GM12878 (cell line): Measurements from ENCODE around the gene CTPS1. TPM values are rescaled to one million over a fixed set of nuclear protein-coding genes. Genes with fewer than 3 reads are reported as not detected.

Source experiments
- ATAC-seq: fragments of 200-7000 bp; cut with Tn5 transposase; 3 replicates; pipeline ENCODE4 v1.9.1; 2020; ENCODE audit warnings: mild to moderate bottlenecking, moderate library complexity
- BruUV-seq: library from RNA; stranded (reverse); fragments of 400-500 nt; replicated peaks from 2 replicates; lab custom pipeline; 2021; lab: Mats Ljungman, UMichigan
- CTCF ChIA-PET: fragments of 300-600 bp; sonication (Branson Sonifier 250); formaldehyde crosslinking; extraction: SDS; loops from one replicate; lab custom pipeline; 2021; ENCODE audit warnings: inconsistent platforms; lab: Yijun Ruan, JAX
- POLR2A ChIA-PET: fragments of 350-600 bp; formaldehyde crosslinking; extraction: SDS; loops from one replicate; lab custom pipeline; 2021; ENCODE audit warnings: inconsistent platforms; lab: Charles Lee
- RAD21 ChIA-PET: fragments of 300-600 bp; sonication (Branson Sonifier 250); formaldehyde crosslinking; loops from one replicate; lab custom pipeline; 2023; ENCODE audit warnings: antibody characterized with exemption; ENCODE audit not compliant: unreplicated experiment; lab: Charles Lee
- SMC1A ChIA-PET: fragments of 300-600 bp; sonication (Branson Sonifier 250); formaldehyde crosslinking; loops from one replicate; lab custom pipeline; 2023; ENCODE audit not compliant: unreplicated experiment, uncharacterized antibody; lab: Charles Lee
- DNase-seq: peaks from one replicate; pipeline ENCODE4 v3.0.0-alpha.2; 2011; ENCODE audit warnings: low read depth, low spot score
- FAIRE-seq: peaks from 3 replicates; lab custom pipeline; 2011; peaks lifted over from hg19 to GRCh38; lab: Jason Lieb, UNC
- H2AFZ ChIP-seq: 2 replicates; pipeline ENCODE4 v1.6.0; 2011; ENCODE audit warnings: low read depth, low read length, control low read depth; ENCODE audit not compliant: control insufficient read depth
- H3K27ac ChIP-seq: 2 replicates; pipeline ENCODE4 v1.5.1; 2011; ENCODE audit warnings: control low read depth; ENCODE audit not compliant: control insufficient read depth, insufficient read depth
- H3K27me3 ChIP-seq, 2 experiments: replicated peaks in 1 of 2; 2 replicates each; pipeline versions ENCODE4 v1.6.0 to v1.6.1; 2011; ENCODE audit warnings: low read length in 1 of 2; ENCODE audit not compliant: control insufficient read depth in 2 of 2, insufficient read depth in 2 of 2
- H3K36me3 ChIP-seq, 2 experiments: 2 replicates each; pipeline ENCODE4 v1.5.1; 2011; ENCODE audit warnings: low read length in 1 of 2; ENCODE audit not compliant: control insufficient read depth in 2 of 2, insufficient read depth in 2 of 2
- H3K4me1 ChIP-seq: 2 replicates; pipeline ENCODE4 v1.6.1; 2011; ENCODE audit warnings: mild to moderate bottlenecking, low read length, moderate library complexity, mixed read lengths; ENCODE audit not compliant: control insufficient read depth, insufficient read depth
- H3K4me2 ChIP-seq: 2 replicates; pipeline ENCODE4 v1.6.0; 2011; ENCODE audit warnings: control low read depth; ENCODE audit not compliant: control insufficient read depth, insufficient read depth
- H3K4me3 ChIP-seq: fragments of 200-600 bp; sonication (generic); 2 replicates; pipeline ENCODE4 v1.5.1; 2016
- H3K79me2 ChIP-seq: 2 replicates; pipeline ENCODE4 v1.6.0; 2011; ENCODE audit warnings: low read length; ENCODE audit not compliant: control insufficient read depth, insufficient read depth
- H3K9ac ChIP-seq: 2 replicates; pipeline ENCODE4 v1.8.0; 2011; ENCODE audit warnings: low read length, control low read depth, mixed read lengths; ENCODE audit not compliant: control insufficient read depth, insufficient read depth
- H3K9me3 ChIP-seq: replicated peaks from 3 replicates; pipeline ENCODE4 v1.5.1; 2011; ENCODE audit warnings: mild to moderate bottlenecking, low read length; ENCODE audit not compliant: control insufficient read depth, insufficient read depth
- H4K20me1 ChIP-seq: 2 replicates; pipeline ENCODE4 v1.6.0; 2011; ENCODE audit not compliant: control insufficient read depth, insufficient read depth
- CHD1 ChIP-seq: IDR thresholded peaks from 2 replicates; pipeline ENCODE4 v1.6.1; 2012; ENCODE audit warnings: low read depth, low read length, improper control_type of control experiment
- ELK1 ChIP-seq: IDR thresholded peaks from 2 replicates; pipeline ENCODE4 v1.6.1; 2012; ENCODE audit warnings: low read depth, low read length, improper control_type of control experiment
- EP300 ChIP-seq, 2 experiments: fragments of 150-350 bp in 1 of 2; IDR thresholded peaks; 2 replicates each; pipeline ENCODE4 v1.6.1; 2011 to 2012; ENCODE audit warnings: low read depth in 2 of 2, low read length in 2 of 2, borderline replicate concordance in 1 of 2, improper control_type of control experiment in 1 of 2, inconsistent platforms in 1 of 2; ENCODE audit not compliant: control insufficient read depth in 1 of 2
- KLF5 ChIP-seq: fragments of 450-650 bp; IDR thresholded peaks from 2 replicates; pipeline ENCODE4 v1.6.1; 2014; ENCODE audit warnings: mild to moderate bottlenecking; ENCODE audit not compliant: partially characterized antibody
- NRF1 ChIP-seq: conservative IDR thresholded peaks from 2 replicates; pipeline ENCODE4 v1.6.1; 2011; ENCODE audit warnings: mild to moderate bottlenecking, low read depth, low read length, improper control_type of control experiment
- PBX3 ChIP-seq: IDR thresholded peaks from 2 replicates; pipeline ENCODE4 v1.6.1; 2011; ENCODE audit warnings: mild to moderate bottlenecking, low read depth, low read length, moderate library complexity; ENCODE audit not compliant: insufficient replicate concordance
- RFX5 ChIP-seq: IDR thresholded peaks from 2 replicates; pipeline ENCODE4 v1.6.1; 2011; ENCODE audit warnings: low read depth, low read length, improper control_type of control experiment
- RUNX3 ChIP-seq: IDR thresholded peaks from 2 replicates; pipeline ENCODE4 v1.6.1; 2012; ENCODE audit warnings: low read length, inconsistent platforms
- SMAD5 ChIP-seq: IDR thresholded peaks from 2 replicates; pipeline ENCODE4 v1.6.1; 2016; ENCODE audit warnings: antibody characterized with exemption, low read depth
- STAT1 ChIP-seq: fragments of 450-650 bp; conservative IDR thresholded peaks from 2 replicates; pipeline ENCODE4 v1.6.1; 2014; ENCODE audit warnings: antibody characterized with exemption, mild to moderate bottlenecking
- YBX1 ChIP-seq: fragments of 450-650 bp; IDR thresholded peaks from 2 replicates; pipeline ENCODE4 v1.6.1; 2016; ENCODE audit warnings: antibody characterized with exemption
- ZBTB40 ChIP-seq: fragments of 450-650 bp; IDR thresholded peaks from 2 replicates; pipeline ENCODE4 v1.6.1; 2016; ENCODE audit warnings: mild to moderate bottlenecking, moderate library complexity, borderline replicate concordance
- WGBS: methylation state at CpG from one replicate; pipeline ENCODE4 v1.1.6; 2016; ENCODE audit warnings: low lambda C conversion rate; ENCODE audit not compliant: insufficient replicate concordance, insufficient coverage; ENCODE audit errors: missing lambda C conversion rate; 5-methylcytosine and 5-hydroxymethylcytosine counted together
- in situ Hi-C: fragments of 300-500 bp; cut with MboI; formaldehyde crosslinking; loops from 9 replicates; pipeline ENCODE4 v1.14.3; 2018; ENCODE audit warnings: mixed read lengths
- intact Hi-C: fragments of 100-400 bp; cut with micrococcal nuclease; formaldehyde crosslinking; loops from one replicate; pipeline ENCODE4 v1.14.2; 2022; ENCODE audit not compliant: unreplicated experiment
- polyA plus RNA-seq, 11 experiments: library from polyadenylated mRNA; depleted of rRNA in 4 of 11; unstranded in 6 of 11; stranded (reverse) in 5 of 11; fragments of >200 nt; fragmentation: Nextera tagmentation in 4 of 11; fragmentation: Illumina TruSeq in 1 of 11; extraction: Ambion mirVana in 4 of 11; extraction: Trizol in 1 of 11; gene quantifications; 1 replicate in 1 of 11; 2 replicates in 10 of 11; pipeline versions ENCODE4 v1.2.1 to v1.2.3, GENCODE V29; 2011 to 2016; ENCODE audit warnings: inconsistent platforms in 2 of 11, missing spikeins in 2 of 11, low read depth in 1 of 11
- total RNA-seq, 4 experiments: library from RNA; depleted of rRNA in 3 of 4; stranded (reverse); fragments of >200 nt in 3 of 4; fragmentation: Illumina TruSeq in 1 of 4; extraction: Trizol in 1 of 4; gene quantifications; 2 replicates each; pipeline versions ENCODE4 v1.2.1 to v1.2.3, GENCODE V29; 2013 to 2021

CTPS1 gene
- total and polyA plus RNA-seq, 10 of the 15 experiments (the other 5 are each of a cell fraction or from before 2014, with no cell fraction given) = 27.5 to 106 (median 62.8) TPM

- TF ChIP-seq ZBTB40 (no peak), CHD1 (no peak), RUNX3 (no peak), ELK1 (no peak)
These were observed 53.8 kb downstream of the CTPS1 start (continued) for GRCh38 chr1:41033272-41033671.

- DNase-seq (no peak), ATAC-seq (no peak), FAIRE-seq (no peak)
- TF ChIP-seq PBX3 (no peak), YBX1 (no peak), NRF1 (no peak), EP300 (IDR thresholded peaks at IDR 0.05; ENCODE audit: borderline replicate concordance in 1 of 2, control insufficient read depth in 1 of 2, low read depth in 2 of 2, low read length in 2 of 2) (no peak), RFX5 (no peak), KLF5 (no peak), STAT1 (no peak), SMAD5 (no peak)
- H3K9ac ChIP-seq = no peak overlapping the region
- BruUV-seq = no TSS peak
- H2AFZ ChIP-seq = no peak overlapping the region
- ChIA-PET CTCF (interaction anchor here (0.8 to 1.2 kb wide), 5 partner anchors 10 to 213 kb away, joined by 3 to 4 read pairs (median 3); no protein-coding TSS in a partner anchor), POLR2A (no interaction called here), RAD21 (no interaction called here), SMC1A (interaction anchor here (0.7 to 2.1 kb wide), 2 partner anchors 10 to 378 kb away, joined by 3 to 7 read pairs; no protein-coding TSS in a partner anchor)
- no peaks in the 10 kb centered on the region for H3K9me3 ChIP-seq
- H3K36me3 ChIP-seq = peaks cover 2 to 31% of the 10 kb centered on the region in 2 experiments
- no peaks in the 10 kb centered on the region for H3K79me2 ChIP-seq
- no peaks in the 10 kb centered on the region for H3K4me1 ChIP-seq
- H4K20me1 ChIP-seq = no peaks in the 10 kb centered on the region
- H3K4me3 ChIP-seq = no peak overlapping the region
- in situ Hi-C loops (no loop called here), intact Hi-C loops (no loop called here)
- WGBS = 94% methylated on average over 3 of the region's 3 CpGs
- no peak overlapping the region for H3K4me2 ChIP-seq
- H3K27me3 ChIP-seq = no peaks in the 10 kb centered on the region
- H3K27ac ChIP-seq = no peak overlapping the region
These were observed 57.8 kb downstream of the CTPS1 start for GRCh38 chr1:41037116-41037903.
